ENCODE results near the gene GINS2.

The GINS2 gene

GRCh38 chr16:85695196-85696128 lies 6.7 kb upstream of the GINS2 start:
- FAIRE-seq (no peak), DNase-seq (ENCODE audit: extremely low spot score, insufficient read length, low read depth) (no peak)

DNA sequence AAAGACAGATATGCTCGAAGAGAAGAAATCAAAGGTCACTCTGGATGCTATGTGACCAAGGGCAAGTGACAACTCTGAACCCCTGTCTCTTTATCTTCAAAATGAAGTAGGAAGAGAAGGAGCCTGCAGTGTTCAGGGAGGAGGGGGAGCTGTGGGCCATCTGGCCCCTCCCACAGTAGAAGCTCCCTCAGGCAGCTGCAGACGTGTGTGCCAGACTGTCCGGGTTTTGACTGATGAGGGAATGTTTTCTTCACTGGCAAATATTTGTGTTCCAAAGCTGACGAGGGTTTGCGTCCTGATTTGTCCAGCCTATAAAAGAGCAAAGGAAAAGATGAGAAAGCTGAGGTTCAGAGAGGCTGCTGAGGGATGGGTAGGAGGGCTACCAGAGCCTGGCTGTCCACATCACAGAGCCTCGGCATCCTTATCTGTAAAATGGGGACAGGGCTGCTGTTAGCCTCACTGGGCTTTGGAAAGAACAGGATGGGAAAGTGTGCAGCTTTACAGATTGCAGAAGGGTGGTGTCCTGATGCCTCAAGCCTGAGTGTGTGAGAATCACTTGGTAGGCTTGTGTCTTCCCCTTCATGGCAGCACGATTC lies 1.8 kb upstream of the GINS2 start:
- FAIRE-seq (no peak), DNase-seq (ENCODE audit: extremely low spot score, insufficient read length, low read depth) (no peak)

GRCh38 chr16:85689950-85690320 lies 1.2 kb upstream of the GINS2 start:
- DNase-seq (ENCODE audit: extremely low spot score, insufficient read length, low read depth) (no peak), FAIRE-seq (no peak)

DNA sequence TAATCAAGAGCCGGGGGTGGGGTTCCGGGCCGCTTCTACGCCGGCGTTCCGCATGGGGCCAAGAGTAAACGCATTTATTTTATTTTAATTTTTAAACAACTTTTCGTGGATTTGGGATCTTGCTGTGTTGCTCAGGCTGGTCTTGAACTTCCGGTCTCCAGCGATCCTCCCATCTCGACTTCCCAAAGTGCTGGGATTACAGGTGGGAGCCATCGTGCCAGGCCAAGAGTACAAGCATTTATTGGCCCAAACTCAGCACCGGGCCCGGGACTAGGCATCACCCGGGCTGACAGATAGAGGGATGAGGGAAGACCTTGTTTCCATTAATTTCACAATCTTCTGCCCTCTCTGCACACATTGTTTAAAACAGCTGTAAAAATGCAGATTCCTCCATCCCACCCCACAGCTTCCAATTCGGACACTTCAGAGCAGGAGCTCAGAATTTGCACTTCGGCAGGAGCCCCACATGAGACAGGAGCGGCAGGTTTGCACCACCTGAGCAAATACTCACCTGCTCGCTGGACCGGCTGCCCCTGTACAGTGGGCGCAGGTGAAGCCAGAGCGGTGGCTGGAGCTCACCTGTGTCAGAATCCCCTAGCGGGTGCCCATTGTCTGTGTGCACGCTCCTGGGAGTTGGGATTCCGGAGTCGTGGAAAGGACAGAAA lies 663 bp upstream of the GINS2 start:
- no peak for FAIRE-seq
- no peak for DNase-seq (ENCODE audit: extremely low spot score, insufficient read length, low read depth)

DNA sequence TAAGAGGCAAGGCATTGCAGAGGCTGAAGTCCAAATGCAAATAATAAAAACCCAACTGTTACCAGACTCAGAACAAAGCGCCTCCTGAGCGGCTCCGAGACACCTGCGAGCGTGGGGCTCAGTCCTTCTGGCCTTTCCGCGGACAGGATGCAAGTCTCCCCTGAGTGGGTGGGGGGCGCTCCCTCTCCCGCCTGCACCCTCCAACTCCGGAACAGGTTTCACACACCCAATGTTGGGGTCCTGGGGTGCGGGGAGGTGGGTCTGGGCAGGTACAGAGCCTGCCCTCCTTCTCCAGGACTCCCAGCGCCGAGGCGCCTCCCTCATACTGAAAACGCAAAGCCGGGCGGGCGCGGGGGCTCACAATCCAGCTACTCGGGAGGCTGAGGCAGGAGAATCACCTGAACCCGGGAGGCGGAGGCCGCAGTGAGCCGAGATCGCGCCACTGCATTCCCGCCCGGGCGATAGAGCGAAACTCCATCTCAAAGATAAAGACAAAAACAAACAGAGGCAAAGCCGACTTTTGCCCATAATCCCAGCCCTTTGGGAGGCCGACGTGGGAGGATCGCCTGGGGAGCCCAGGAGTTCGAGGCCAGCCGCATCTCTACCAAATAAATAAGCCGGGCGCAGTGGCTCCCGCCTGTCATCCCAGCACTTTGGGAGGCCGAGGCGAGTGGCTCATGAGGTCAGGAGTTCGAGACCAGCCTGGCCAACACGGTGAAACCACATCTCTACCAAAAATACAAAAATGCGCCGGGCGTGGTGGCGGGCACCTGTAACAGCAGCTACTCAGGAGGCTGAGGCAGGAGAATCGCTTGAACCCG lies 893 bp downstream of the GINS2 start:
- no peak for DNase-seq (ENCODE audit: extremely low spot score, insufficient read length, low read depth)
- no peak for FAIRE-seq

DNA sequence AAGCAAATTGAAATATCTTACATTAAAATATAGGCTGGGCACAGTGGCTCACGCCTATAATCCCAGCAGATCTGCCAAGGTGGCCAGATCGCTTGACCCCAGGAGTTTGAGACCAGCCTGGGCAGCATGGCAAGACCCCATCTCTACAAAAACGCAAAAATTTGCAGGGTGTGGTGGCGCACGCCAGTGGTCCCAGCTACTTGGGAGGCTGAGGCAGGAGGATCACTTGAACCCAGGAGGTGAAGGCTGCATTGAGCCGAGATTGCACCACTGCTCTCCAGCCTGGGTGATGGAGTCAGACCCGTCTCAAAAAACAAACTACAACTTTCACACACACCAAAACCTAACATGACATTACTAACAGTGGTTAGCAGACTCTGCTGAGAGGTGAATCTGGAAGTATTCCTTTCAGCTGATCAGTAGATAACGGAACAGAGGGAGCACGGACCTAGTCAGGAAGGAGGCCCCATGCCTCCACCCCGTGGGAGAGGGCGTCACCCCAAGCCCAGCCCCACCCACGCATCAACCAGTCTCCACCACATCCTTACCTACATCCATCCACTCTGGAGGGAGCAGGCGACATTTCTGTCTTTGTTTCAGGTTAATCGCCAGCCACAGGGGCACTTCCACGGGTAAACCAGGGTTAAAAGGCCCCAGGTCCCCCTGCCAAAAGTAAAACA lies 1.7 kb downstream of the GINS2 start:
- FAIRE-seq = no peak

DNA sequence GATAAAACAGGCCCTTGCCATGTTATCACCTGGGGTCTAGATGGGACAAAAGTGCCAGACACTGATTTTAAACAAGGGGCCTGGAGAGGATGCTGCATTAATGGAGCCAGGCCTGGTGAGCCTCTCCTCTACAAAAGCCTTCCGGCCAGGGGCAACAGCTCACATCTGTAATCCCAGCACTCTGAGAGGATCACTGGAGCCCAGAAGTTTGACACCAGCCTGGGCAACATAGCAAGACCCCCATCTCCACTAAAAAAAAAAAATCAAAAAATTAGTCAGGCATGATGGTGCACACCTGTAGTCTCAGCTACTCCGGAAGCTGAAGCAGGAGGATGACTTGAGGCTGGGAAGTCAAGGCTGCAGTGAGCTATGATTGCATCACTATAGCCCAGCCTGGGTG lies 3.5 kb downstream of the GINS2 start:
- DNase-seq (ENCODE audit: extremely low spot score, insufficient read length, low read depth) = no peak

More for the DNA sequence above, 1.7 kb downstream of the GINS2 start:
- DNase-seq (ENCODE audit: extremely low spot score, insufficient read length, low read depth) = no peak

GRCh38 chr16:85683363-85683762 lies 5.4 kb downstream of the GINS2 start:
- no peak for FAIRE-seq
- no peak for DNase-seq (ENCODE audit: extremely low spot score, insufficient read length, low read depth)

More for the DNA sequence above, 3.5 kb downstream of the GINS2 start:
- no peak for FAIRE-seq

DNA sequence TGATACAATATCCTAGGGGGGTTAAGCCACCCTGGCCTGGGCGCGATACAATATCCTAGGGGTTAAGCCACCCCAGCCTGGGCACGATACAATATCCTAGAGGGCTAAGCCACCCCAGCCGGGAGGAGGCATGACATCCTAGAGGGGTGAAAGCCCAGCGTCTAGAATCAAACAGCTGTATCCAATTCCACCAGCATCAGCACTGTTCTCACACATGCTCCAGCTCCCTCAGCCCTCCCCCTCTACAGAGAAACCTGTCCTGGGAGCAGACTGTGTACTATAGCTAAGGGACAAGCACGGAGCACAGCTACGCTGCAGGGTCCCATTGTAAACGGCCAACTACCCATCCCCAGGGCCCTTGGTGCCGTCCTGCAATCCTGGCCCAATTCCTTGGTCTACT lies 6.2 kb downstream of the GINS2 start:
- FAIRE-seq (no peak), DNase-seq (ENCODE audit: extremely low spot score, insufficient read length, low read depth) (no peak)

DNA sequence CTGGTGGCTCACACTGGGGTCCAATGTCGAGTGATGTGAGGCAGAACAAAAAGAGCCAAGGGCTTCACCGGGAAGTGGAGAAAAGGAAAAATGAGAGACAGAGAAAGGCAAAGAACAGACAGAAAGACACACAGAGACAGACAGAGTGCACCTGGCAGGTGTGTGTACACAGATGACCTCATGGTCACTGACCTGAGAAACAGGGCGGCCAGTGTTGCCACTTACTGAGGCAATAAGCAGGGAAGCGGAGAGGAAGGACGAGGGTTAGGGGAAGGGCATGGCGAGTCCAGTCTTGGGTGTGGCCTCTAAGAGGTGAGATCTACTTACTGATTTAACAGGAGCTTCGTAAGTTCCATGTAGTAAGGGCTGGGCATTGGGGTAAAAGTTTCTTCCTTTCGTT lies 7.5 kb downstream of the GINS2 start:
- no peak for FAIRE-seq
- DNase-seq (ENCODE audit: extremely low spot score, insufficient read length, low read depth) = no peak

GRCh38 chr16:85680352-85680944 lies 8.3 kb downstream of the GINS2 start:
- DNase-seq (ENCODE audit: extremely low spot score, insufficient read length, low read depth) = no peak
- no peak for FAIRE-seq

- DNase-seq (ENCODE audit: extremely low spot score, insufficient read length, low read depth) = no peak
- no peak for FAIRE-seq
Observed at GRCh38 chr16:85679870-85680269, 8.9 kb downstream of the GINS2 start.

DNA sequence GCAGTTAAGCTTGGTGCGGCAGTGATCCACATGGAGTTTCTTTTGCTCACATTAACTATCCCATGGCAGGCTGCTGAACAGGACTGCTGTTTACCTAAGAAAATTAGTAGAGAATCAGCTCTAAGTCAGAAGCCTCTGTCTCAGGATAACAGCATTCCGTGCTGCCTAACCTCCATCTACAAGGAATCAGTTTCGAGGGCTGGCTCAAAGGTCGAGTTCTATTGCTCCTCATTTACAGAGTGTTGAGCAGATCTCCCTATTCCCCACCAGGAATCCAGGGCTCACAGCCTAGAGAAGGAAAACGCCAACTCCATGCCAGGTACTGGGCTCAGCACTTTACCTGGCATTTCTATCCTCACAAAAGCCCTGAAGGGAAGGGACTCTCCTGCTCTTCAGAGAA lies 9.9 kb downstream of the GINS2 start:
- DNase-seq (ENCODE audit: extremely low spot score, insufficient read length, low read depth) = no peak
- no peak for FAIRE-seq

GRCh38 chr16:85678016-85678415 lies 10.7 kb downstream of the GINS2 start:
- FAIRE-seq = no peak
- DNase-seq (ENCODE audit: extremely low spot score, insufficient read length, low read depth) = no peak

- DNase-seq (ENCODE audit: extremely low spot score, insufficient read length, low read depth) = no peak
- FAIRE-seq = no peak
Observed at GRCh38 chr16:85677383-85677967, 11.3 kb downstream of the GINS2 start.

- DNase-seq (ENCODE audit: extremely low spot score, insufficient read length, low read depth) = no peak
- no peak for FAIRE-seq
Observed at GRCh38 chr16:85676466-85676865, 12.3 kb downstream of the GINS2 start.

- FAIRE-seq = no peak
- DNase-seq (ENCODE audit: extremely low spot score, insufficient read length, low read depth) = no peak
Observed at GRCh38 chr16:85675251-85675874, 13.4 kb downstream of the GINS2 start.

DNA sequence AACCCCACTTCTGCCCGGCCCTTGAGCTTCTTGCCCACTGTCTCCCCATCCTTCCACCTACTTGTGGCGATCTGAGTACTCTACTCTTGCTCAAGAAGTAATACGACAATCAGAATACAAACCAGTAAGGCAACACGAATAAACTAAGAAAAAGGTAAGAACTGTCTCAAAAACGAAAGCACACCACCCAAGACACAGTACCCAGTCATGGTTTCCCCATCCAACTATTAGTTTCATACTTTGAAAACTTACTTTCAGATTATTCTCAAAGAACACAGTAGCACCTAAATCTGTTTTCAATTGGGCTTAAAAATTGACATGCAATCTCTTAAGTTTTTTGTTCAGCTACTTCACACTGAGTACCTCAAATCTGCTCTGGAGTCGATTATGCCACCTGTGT lies 13.9 kb downstream of the GINS2 start:
- DNase-seq (ENCODE audit: extremely low spot score, insufficient read length, low read depth) (no peak), FAIRE-seq (no peak)

GRCh38 chr16:85674418-85674755 lies 14.4 kb downstream of the GINS2 start:
- DNase-seq (ENCODE audit: extremely low spot score, insufficient read length, low read depth) (no peak), FAIRE-seq (no peak)

All from GM18507 (cell line).